GM12801 (cell line): ENCODE data around the gene ICAM2.

Source experiments
- TF ChIP-seq, protein P1 (sequence below): IDR thresholded peaks from one replicate; pipeline ENCODE4 v1.5.1; 2011; ENCODE audit warnings: control low read depth; ENCODE audit not compliant: insufficient read length; ENCODE audit errors: extremely low read depth

The ICAM2 gene

GRCh38 chr17:64055183-64056142 lies 35.0 kb upstream of the ICAM2 start:
- TF ChIP-seq, protein P1, sequence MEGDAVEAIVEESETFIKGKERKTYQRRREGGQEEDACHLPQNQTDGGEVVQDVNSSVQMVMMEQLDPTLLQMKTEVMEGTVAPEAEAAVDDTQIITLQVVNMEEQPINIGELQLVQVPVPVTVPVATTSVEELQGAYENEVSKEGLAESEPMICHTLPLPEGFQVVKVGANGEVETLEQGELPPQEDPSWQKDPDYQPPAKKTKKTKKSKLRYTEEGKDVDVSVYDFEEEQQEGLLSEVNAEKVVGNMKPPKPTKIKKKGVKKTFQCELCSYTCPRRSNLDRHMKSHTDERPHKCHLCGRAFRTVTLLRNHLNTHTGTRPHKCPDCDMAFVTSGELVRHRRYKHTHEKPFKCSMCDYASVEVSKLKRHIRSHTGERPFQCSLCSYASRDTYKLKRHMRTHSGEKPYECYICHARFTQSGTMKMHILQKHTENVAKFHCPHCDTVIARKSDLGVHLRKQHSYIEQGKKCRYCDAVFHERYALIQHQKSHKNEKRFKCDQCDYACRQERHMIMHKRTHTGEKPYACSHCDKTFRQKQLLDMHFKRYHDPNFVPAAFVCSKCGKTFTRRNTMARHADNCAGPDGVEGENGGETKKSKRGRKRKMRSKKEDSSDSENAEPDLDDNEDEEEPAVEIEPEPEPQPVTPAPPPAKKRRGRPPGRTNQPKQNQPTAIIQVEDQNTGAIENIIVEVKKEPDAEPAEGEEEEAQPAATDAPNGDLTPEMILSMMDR = no peak

DNA sequence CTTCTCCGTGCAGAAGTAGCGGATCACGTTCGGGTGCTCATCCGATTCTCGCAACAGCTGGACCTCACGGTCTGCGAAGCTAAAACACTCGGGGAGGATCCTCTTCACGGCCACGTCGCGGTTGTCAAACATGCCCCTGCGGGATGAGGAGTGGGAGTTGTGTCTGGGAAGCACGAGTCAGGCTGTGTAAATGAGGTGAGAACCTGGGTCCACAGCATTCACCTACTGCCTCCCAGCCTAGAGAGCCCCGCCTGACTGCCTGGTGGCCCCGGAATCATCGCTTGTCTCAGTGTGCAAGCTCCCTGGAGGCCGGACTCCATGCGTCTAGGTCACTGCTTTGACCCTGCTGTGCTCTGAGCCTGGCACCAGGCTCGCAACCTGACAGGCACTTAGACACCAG lies 33.9 kb upstream of the ICAM2 start:
- TF ChIP-seq, protein P1 = no peak

- TF ChIP-seq, protein P1 = no peak
These were observed 32.7 kb upstream of the ICAM2 start for GRCh38 chr17:64053101-64053500.

DNA sequence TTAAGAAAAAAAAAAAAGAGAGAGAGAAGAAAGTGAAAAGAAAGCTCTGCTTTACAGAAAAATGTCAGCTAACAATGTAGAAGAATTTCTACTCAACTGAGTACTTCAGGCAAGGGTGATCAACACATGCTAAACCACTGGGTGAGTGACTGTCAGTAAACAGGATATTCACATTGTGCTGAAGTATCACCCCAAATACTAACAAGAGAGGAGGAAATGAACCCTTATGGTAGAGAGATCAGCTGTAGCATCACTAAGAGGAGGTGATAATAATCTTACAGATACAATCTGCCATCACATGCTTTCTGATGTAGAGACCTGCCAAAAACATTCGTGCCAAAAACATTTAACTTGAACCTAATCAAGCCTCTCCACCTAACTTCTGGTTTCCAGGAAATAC lies 30.7 kb upstream of the ICAM2 start:
- TF ChIP-seq, protein P1 = no peak

- TF ChIP-seq, protein P1 = no peak
These were observed 28.4 kb upstream of the ICAM2 start for GRCh38 chr17:64048805-64049204.

- TF ChIP-seq, protein P1 = no peak
These were observed 24.7 kb upstream of the ICAM2 start for GRCh38 chr17:64045176-64045575.

DNA sequence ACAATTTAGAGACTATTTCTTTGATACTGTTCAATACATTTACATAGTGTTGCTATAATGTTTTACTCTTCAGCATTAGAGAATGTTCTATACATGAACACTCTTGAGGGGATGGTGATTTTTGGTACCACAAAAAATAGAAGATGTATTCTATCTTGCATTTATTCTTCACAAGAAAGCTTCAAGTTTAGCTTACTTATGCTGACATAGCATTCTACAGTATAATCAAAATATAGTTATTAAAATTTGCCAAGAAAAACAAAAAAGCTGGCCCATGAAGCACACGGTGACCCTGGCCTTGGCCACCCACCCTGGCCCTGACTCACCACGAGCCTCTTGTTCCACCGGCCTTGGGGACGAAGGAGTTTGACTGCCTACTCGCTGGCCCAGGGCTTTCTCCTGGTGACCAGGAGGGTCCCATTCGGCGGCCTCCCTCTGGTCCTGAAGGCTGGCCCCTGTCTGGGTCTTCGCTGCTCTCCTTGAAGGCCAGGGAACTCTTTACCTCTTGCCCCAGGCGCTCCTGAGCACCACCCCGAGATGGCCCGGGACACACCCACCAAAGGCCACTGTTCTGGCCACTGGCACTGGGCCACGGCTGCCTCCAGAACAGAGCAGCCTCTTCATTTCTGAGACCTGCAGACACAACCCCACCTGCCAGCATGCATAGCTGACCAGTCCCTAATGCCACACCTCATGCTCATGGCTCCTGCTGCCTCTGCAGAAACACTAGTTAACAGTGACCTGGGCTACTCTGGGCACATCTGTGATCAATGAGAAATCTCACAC lies 22.5 kb upstream of the ICAM2 start:
- TF ChIP-seq, protein P1 = no peak
